Measurements from ENCODE around the gene KCNH6.

KCNH6 gene

DNA sequence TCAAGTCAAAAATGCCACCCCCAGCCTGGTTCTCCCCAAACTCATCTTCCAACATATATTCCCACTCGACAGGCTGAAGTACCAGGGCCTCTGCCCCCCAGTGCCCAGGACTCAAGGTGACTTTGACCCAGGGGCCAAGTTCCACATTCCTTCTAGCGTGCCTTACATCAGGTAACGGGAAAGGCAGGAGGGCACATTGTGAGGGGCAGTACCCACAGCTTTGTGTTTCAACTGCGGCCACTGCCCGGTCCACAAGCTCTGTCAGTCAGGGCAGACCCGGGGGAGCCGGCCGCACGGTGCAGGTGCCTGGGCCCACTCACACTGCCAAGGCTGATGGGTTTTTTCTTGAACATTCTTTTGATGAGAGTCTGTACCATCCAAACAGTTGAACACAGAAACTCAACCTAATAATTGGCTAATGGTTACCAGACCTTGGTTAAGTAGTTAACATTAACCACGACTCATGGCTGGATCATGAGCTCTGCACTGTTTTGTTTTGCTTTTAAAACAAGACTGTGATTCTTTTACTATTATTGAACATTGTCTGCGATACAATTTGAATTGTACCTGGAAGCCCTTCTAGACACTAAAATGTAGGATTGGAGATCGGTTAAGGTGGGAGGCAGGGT, 28.7 kb upstream of the KCNH6 start:
- no peak for TF ChIP-seq Cebpa-rat (IDR thresholded peaks at IDR 0.05)
- no peaks in the 10 kb centered on the region for H4K20me1 ChIP-seq
- H3K4me3 ChIP-seq: no peak overlapping the region
- no peak overlapping the region for H3K9ac ChIP-seq
- H3K4me1 ChIP-seq: 0 out of 2 replicates have a peak, but pooled peaks cover 3% of the 10 kb centered on the region
- no peaks in the 10 kb centered on the region for H3K36me3 ChIP-seq
- no peaks in the 10 kb centered on the region for H3K27me3 ChIP-seq
- H3K27ac ChIP-seq: no peak overlapping the region
- no peak overlapping the region for H3K4me2 ChIP-seq
- H3K9me3 ChIP-seq: no peaks in the 10 kb centered on the region

DNA sequence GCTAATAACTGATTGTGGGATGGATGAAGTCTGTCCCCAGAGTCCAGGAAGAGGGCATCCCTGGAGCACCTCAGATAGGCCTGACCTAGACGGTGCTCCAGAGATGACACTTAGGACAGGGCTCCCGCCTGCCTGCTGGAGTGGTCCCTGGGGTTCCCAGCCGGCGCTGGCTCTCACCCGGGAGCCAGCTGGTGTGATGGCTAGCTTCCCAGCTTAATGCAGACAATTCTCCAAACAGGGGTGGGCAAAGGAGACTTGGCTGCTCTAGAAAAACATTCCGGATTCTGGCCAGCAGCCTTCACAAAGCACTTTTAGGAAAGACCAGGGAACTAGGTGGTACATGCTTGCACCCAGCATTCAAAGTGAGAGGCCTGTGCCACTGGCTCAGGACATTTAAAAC, 27.7 kb upstream of the KCNH6 start:
- no peaks in the 10 kb centered on the region for H3K9me3 ChIP-seq
- no peak for TF ChIP-seq Cebpa-rat (IDR thresholded peaks at IDR 0.05)
- H4K20me1 ChIP-seq: no peaks in the 10 kb centered on the region
- no peak overlapping the region for H3K9ac ChIP-seq
- H3K27ac ChIP-seq: no peak overlapping the region
- H3K4me3 ChIP-seq: no peak overlapping the region
- H3K4me1 ChIP-seq: 0 out of 2 replicates have a peak, but pooled peaks cover 5% of the 10 kb centered on the region
- H3K27me3 ChIP-seq: no peaks in the 10 kb centered on the region
- H3K36me3 ChIP-seq: no peaks in the 10 kb centered on the region
- no peak overlapping the region for H3K4me2 ChIP-seq

DNA sequence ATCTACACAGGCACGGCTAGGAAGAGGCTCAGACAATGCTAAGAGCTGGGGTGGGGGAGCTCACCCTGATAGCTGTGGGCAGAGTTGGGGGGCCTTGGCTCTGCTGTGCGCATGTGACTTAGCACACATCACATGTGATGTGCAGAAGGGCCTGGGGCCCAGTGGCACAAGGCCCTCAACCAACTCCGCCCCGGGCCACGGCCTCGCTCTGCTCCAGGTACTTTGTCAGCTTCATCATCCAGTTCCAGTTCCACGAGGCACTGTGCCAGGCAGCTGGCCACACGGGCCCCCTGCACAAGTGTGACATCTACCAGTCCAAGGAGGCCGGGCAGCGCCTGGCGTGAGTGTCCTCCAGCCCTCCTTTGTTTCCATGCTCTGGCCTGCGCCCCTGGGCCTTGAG, 27.0 kb upstream of the KCNH6 start:
- H4K20me1 ChIP-seq: no peaks in the 10 kb centered on the region
- H3K27ac ChIP-seq: no peak overlapping the region
- no peaks in the 10 kb centered on the region for H3K9me3 ChIP-seq
- 0 out of 2 replicates have a peak, but pooled peaks cover 5% of the 10 kb centered on the region for H3K4me1 ChIP-seq
- no peak overlapping the region for H3K9ac ChIP-seq
- H3K27me3 ChIP-seq: no peaks in the 10 kb centered on the region
- no peak overlapping the region for H3K4me2 ChIP-seq
- TF ChIP-seq Cebpa-rat (IDR thresholded peaks at IDR 0.05): no peak
- no peak overlapping the region for H3K4me3 ChIP-seq
- H3K36me3 ChIP-seq: no peaks in the 10 kb centered on the region

DNA sequence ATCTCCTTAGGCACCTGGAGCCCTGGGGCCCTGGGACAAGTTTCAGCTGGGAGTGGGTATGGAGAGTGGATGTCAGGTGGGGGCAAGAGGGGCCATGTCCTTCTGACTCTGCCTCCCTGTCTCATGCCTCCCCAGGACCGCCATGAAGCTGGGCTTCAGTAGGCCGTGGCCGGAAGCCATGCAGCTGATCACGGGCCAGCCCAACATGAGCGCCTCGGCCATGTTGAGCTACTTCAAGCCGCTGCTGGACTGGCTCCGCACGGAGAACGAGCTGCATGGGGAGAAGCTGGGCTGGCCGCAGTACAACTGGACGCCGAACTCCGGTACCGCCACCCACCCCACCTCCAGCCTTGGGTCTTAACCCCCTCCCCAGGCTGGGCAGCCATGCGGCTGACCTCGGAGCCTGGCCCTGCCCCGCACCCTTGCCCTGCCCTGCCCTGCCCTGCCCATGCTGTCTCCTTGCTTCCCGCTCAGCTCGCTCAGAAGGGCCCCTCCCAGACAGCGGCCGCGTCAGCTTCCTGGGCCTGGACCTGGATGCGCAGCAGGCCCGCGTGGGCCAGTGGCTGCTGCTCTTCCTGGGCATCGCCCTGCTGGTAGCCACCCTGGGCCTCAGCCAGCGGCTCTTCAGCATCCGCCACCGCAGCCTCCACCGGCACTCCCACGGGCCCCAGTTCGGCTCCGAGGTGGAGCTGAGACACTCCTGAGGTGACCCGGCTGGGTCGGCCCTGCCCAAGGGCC, 26.3 kb upstream of the KCNH6 start:
- TF ChIP-seq Cebpa-rat (IDR thresholded peaks at IDR 0.05): no peak
- Histone ChIP-seq H3K4me2 (no peak overlapping the region), H3K36me3 (no peaks in the 10 kb centered on the region), H3K27me3 (no peaks in the 10 kb centered on the region), H3K27ac (no peak overlapping the region), H3K4me3 (no peak overlapping the region), H4K20me1 (no peaks in the 10 kb centered on the region), H3K9ac (no peak overlapping the region), H3K4me1 (0 out of 2 replicates have a peak, but pooled peaks cover 5% of the 10 kb centered on the region), H3K9me3 (no peaks in the 10 kb centered on the region)

DNA sequence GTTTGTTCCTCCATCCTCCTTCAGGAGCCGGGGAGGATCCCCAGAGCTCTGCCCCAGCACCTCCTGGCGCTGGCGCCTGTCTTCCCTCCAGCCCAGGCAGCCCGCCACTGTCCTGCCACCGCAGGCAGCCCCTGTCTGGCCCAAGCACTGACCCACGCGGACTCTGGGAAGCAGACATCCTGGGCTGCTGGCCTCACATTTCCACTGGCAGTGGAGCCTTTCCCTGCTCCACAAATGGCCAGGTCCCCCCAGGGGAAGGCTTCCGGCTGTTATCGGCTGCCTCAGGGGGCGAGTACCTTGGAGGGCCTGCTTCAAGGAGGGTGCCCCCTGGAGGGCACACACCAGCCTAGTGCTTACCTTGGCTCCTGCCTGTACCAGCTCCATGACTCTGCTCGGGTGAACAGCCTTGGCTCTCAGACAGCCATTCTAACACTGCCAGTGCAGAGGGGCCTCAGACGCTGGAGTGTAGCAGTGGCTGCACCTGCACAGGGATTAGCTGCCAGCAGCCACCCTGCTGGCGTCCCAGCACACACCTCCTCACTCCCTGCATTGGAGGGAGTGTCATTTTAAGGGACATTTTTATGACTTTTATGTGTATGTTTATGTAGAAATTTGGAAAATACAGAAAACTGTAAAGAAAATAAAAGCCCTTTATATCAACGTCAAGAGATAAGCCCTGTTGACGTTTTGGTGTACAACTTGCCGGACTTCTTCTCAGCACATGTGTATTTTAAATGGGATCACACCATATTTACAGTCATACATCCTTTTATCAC, 25.3 kb upstream of the KCNH6 start:
- no peak overlapping the region for H3K4me2 ChIP-seq
- no peaks in the 10 kb centered on the region for H3K27me3 ChIP-seq
- no peaks in the 10 kb centered on the region for H4K20me1 ChIP-seq
- no peak overlapping the region for H3K4me3 ChIP-seq
- H3K9me3 ChIP-seq: no peaks in the 10 kb centered on the region
- H3K4me1 ChIP-seq: 0 out of 2 replicates have a peak, but pooled peaks cover 5% of the 10 kb centered on the region
- TF ChIP-seq Cebpa-rat (IDR thresholded peaks at IDR 0.05): no peak
- H3K36me3 ChIP-seq: no peaks in the 10 kb centered on the region
- no peak overlapping the region for H3K9ac ChIP-seq
- H3K27ac ChIP-seq: no peak overlapping the region

DNA sequence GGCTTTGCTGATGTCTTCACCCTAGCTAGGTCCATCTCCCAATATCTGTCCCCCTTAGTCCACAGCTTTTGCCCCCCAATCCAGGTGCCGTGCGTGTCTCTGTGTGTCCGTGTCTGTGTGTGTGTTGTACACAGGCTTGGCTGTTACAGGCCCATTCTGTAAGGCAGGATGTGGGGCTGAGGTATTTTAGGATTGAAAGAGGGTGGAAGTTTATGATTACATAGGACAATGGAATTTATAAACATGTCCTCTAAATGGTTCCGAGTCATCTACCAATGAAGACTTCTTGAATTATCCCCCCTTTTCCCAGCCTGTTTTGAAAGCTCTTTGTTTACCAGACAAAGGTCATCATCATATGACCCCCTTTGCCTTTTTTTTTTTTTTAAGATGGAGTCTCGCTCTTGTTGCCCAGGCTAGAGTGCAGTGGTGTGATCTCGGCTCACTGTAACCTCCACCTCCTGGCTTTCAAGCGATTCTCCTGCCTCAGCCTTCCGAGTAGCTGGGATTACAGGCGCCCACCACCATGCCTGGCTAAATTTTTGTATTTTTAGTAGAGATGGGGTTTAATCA, 24.4 kb upstream of the KCNH6 start:
- Histone ChIP-seq H3K4me3 (no peak overlapping the region), H3K4me2 (no peak overlapping the region), H3K9ac (no peak overlapping the region), H3K4me1 (peaks cover 11% of the 10 kb centered on the region), H3K27me3 (no peaks in the 10 kb centered on the region), H3K27ac (no peak overlapping the region), H3K9me3 (no peaks in the 10 kb centered on the region), H4K20me1 (no peaks in the 10 kb centered on the region), H3K36me3 (no peaks in the 10 kb centered on the region)
- TF ChIP-seq Cebpa-rat (IDR thresholded peaks at IDR 0.05): no peak

DNA sequence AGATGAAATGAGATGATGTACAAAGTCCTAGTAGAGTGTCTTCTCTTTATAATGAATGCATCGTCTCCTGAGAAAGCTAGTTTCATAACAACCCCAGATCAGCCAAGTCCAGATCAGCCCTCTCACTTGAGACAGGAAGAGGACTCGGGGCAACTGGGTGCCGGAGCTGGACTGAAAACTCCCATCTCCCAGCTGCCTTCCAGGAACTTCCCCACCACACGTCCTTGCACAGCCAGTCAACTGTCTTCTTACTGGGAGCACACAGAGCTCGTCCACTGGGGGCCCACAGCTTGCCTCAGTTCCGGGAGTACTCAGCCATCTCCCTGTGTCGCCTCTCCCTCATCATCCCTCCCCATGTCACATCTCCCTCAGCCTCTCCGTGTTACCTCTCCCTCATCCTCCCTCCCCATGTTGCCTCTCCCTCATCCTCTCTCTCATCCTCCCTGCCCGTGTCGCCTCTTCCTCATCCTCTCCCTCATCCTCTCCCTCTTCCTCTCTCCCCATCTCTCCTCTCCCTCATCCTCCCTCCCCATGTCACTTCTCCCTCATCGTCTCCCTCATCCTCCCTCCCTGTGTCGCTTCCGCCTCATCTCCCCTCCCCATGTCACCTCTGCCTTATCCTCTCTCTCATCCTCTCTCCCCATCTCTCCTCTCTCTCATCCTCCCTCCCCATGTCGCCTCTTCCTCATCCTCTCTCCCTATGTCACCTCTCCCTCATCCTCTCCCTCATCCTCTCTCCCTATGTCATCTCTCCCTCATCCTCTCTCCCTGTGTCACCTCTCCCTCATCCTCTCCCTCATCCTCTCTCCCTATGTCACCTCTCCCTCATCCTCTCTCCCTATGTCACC, 22.4 kb upstream of the KCNH6 start:
- no peak for TF ChIP-seq Cebpa-rat (IDR thresholded peaks at IDR 0.05)
- Histone ChIP-seq H3K4me1 (peaks cover 11% of the 10 kb centered on the region), H3K36me3 (no peaks in the 10 kb centered on the region), H3K9ac (no peak overlapping the region), H4K20me1 (no peaks in the 10 kb centered on the region), H3K9me3 (peaks cover 7% of the 10 kb centered on the region), H3K4me3 (no peak overlapping the region), H3K27ac (no peak overlapping the region), H3K27me3 (no peaks in the 10 kb centered on the region), H3K4me2 (no peak overlapping the region)

DNA sequence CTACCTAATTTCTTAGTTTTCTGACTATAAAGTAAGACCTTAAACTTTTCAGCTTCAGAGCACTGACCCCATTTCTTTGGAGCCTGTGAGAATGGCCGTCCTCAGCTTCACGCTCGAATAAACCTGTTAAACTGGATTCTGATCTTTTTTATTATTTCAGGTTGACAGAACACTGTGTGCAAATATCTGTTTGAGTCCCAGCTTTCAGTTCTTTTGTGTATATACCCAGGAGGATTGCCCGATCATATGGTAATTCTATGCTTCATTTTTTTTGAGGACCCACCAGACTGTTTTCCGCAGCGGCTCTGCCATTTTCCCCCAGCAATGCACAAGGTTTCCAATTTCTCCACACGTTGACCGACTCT, 19.8 kb upstream of the KCNH6 start:
- Histone ChIP-seq H3K4me1 (peaks cover 11% of the 10 kb centered on the region), H3K4me3 (no peak overlapping the region), H4K20me1 (no peaks in the 10 kb centered on the region), H3K4me2 (0 out of 2 replicates have a peak overlapping the region, but pooled peaks have one; percentile 13), H3K27me3 (no peaks in the 10 kb centered on the region), H3K36me3 (no peaks in the 10 kb centered on the region), H3K9ac (no peak overlapping the region), H3K9me3 (peaks cover 7% of the 10 kb centered on the region), H3K27ac (no peak overlapping the region)
- TF ChIP-seq Cebpa-rat (IDR thresholded peaks at IDR 0.05): no peak

DNA sequence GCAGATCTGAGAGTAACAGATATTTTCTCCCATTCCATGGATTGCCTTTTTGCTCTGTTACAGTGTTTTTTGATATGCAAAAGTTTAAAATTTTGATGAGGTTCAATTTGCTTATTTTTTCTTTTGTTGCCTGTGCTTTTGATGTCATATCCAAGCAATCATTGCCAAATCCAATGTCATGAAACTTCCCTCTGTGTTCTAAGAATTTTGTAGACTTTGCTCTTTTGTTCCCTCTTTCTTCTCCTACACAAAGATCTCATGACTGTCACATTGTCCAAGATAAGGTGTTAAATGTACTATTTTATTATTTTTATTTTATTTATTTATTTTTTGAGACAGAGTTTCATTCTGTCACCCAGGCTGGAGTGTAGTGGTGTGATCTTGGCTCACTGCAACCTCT, 18.9 kb upstream of the KCNH6 start:
- Histone ChIP-seq H3K4me1 (peaks cover 10% of the 10 kb centered on the region), H3K27me3 (no peaks in the 10 kb centered on the region), H3K27ac (no peak overlapping the region), H4K20me1 (no peaks in the 10 kb centered on the region), H3K4me3 (no peak overlapping the region), H3K9ac (no peak overlapping the region), H3K36me3 (no peaks in the 10 kb centered on the region), H3K9me3 (peaks cover 7% of the 10 kb centered on the region), H3K4me2 (no peak overlapping the region)
- no peak for TF ChIP-seq Cebpa-rat (IDR thresholded peaks at IDR 0.05)
